GM18868 (cell line): ENCODE data around the gene ITIH4.

Experiments
- ATAC-seq: cut with Tn5 transposase; IDR thresholded peaks from one replicate; pipeline ENCODE4 v1.9.1; 2021; ENCODE audit warnings: mild to moderate bottlenecking, moderate library complexity; ENCODE audit not compliant: unreplicated experiment

ITIH4 gene

DNA sequence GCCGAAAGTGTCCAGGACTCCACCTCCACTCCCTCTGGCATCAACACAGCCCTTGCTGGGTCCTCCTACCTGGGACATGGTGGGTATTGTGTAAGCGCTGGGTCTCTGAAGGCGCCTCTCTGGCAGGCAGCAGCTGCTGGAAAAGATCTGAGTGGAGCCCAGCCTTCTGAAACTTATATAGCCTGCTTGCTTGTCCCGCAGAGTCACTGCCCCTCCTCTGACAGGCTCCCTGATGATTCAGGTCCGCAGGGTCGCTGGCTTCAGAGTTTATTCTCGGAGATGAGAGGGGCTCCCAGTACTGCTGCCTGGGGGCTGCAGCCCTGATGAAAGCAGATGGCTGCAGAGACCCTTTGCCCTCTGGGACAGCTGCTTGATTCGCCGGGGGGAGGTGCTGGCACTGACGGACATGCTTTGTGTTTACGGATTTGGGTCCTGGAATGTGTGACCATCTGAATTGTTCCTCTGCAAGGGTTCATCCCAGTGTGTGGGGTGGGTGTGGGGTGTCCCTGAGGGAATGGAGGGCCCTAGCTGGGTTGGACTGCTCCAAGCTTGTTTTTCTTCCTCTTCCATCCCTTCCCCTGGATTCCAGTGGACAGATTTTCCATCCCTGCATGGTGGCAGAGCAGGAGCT is 4.5 kb upstream of the ITIH4 start, which contains the start of gene MUSTN1:
Gene MUSTN1, minus strand, starts transcription at position 149 of the 631 bp plus-strand sequence. Its CDS starts 71 bp downstream, at position 78.
- no peak for ATAC-seq

DNA sequence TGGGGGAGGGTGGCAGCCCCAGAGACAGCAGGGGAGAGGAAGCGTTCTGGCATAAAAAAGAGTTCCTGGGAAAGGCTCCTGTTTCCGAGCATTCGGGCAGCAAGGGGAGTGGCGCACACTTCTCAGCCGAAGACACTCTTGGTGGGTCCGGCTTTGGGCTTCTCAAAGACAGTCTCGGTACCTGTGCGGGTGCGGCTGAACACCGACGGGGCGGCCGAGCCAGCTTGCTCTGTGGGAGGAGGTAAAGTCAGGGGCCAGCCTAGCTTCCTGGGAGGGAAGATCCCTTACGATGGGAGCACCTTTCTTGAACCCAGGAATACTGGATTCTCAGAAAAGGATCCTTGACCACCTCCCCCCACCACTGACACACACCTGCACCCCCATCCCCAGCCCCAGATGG is 2.7 kb upstream of the ITIH4 start:
- ATAC-seq, result no peak

- no peak for ATAC-seq
Measured at GRCh38 chr3:52831500-52832301, 1.2 kb upstream of the ITIH4 start.

GRCh38 chr3:52829906-52830463 is 487 bp downstream of the ITIH4 start:
- no peak for ATAC-seq

DNA sequence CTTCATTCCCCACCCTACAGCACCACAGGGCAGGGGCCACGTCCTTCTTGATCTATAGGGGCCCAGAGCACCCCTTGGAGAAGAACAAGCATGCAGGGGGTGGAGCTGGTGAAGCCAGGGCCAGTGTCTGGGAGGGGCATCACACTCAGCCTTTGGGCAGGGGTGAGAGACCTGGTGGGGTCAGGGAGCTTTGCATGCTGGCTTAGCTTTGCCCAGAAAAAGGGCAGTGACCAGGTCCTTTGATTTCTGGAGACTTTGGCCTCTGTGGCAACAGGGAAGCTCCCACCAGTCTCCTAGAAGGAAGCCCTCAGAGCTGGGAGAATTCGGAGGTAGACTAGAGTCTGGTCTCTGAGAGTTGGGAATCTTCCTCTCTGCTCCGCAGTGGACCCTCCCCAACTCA is 990 bp downstream of the ITIH4 start:
- ATAC-seq, result no peak

- no peak for ATAC-seq
Measured at GRCh38 chr3:52827866-52828376, 2.6 kb downstream of the ITIH4 start.

GRCh38 chr3:52827441-52827840 is 3.0 kb downstream of the ITIH4 start:
- no peak for ATAC-seq

DNA sequence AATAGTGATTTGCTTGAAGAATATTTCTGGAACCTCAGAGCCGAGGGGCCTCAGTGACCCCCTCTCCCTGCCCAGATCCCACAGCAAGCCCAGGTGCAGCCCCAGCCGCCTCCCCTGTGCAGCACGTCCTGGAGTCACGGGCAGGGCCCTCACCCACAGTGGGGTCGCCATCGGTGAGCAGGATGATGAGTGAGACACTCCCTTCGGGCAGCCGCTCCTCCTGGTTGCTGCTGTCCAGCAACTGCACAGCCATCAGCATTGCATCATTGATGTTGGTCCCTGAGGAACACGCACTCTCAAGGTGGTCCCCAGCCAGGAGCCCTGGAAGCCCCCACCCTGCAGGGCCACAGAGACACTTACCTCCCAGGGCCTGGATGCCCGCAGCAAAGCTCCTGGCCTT is 6.4 kb downstream of the ITIH4 start:
- ATAC-seq, result no peak

DNA sequence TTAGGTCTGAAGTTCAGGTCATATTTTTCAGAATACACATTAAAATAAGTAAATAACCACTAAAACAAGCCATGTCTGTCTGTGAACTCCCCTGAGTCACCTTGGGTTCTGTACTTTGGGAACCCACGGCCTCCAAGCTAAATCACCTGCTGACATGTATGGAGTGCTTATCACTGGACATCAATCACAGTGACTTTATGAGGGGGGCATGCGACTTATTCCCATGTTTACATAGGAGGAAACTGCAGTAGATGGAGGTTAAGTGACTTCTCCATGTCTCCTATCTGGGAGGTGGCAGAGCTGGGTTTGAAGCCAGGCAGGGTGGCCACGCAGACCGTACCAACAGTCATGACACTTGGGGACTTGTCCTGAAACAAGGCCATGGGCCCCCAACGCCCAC is 8.1 kb downstream of the ITIH4 start:
- ATAC-seq, result no peak

DNA sequence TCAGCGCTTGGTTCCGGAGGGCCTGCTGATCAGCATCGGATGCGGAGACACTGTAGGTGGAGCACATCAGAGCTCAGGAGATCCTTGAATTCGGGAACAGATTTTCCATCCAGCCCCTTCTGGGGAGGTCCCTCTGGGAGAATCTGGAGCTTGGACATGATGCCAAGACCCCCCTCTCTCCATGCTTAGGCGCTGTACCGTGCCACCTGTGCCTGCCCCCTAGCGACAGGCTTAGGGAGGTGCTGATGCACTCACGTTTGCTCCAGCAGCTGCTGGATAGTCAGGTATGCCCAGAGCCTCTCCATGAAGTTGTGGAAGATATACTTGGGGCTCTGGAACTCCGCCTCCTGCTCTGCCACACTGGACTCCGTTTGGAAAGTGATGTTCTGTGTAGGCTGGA is 9.7 kb downstream of the ITIH4 start:
- ATAC-seq, result no peak

GRCh38 chr3:52819936-52820335 is 10.5 kb downstream of the ITIH4 start:
- no peak for ATAC-seq

GRCh38 chr3:52817860-52818259 is 12.6 kb downstream of the ITIH4 start:
- ATAC-seq, result no peak

DNA sequence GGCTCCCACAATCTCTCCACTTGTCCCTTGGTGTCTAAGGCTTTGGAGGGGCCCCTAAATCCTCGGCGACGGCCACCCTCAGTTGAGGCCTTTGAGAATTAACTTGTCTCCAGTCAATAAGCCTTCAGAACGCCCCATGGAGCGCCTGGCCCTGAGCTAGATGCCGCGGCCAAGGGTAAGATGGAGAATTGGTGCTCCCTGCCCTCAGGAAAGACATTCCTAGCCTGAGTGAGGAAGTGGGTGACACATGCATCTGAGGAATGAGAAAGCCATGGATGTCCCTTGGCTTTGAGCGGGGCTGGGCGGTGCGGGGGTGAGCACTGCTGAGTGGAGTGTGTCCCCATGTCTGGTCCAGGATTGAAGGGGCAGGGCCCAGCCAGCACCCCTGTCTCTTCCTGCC is 13.3 kb downstream of the ITIH4 start:
- ATAC-seq, result no peak

DNA sequence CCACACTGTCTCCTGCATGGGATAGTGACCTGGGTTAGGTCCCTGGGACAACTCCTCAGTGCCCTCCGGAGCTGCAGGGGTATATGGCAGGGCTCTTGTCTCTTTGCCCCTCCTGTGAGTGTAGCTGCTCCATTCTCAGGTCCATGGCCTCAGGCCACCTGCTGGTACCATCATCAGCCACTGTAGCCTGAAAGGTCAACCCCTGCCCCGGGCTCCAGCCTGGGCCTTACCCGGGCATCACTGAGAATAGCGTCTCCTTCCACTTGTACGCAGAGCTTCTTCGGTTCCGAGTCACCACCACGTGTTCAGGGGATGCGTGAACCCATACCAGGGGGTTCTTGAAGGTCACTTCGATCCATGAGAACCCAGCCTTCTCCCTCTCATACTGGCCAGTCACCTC is 13.8 kb downstream of the ITIH4 start:
- no peak for ATAC-seq

DNA sequence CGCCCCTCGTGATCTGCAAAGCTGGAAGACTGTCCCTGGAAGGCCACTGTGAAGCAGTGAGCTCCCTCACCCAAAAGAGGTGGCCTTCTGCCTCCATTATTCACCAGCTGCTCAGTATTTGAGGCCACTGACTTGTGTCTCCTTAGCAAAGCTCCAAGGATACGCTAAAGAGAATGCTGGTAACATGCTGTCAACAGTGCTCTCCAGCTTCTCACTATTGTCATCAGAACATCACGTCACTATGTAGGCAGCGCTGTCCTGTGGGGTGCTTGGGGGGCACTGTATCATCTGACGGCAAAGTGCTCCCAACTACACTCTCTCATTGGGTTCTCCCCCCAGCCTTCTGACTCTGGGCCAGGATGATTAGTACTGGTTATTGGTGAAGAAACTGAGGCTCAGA is 14.3 kb downstream of the ITIH4 start:
- no peak for ATAC-seq

- no peak for ATAC-seq
Measured at GRCh38 chr3:52813810-52814209, 16.7 kb downstream of the ITIH4 start.

DNA sequence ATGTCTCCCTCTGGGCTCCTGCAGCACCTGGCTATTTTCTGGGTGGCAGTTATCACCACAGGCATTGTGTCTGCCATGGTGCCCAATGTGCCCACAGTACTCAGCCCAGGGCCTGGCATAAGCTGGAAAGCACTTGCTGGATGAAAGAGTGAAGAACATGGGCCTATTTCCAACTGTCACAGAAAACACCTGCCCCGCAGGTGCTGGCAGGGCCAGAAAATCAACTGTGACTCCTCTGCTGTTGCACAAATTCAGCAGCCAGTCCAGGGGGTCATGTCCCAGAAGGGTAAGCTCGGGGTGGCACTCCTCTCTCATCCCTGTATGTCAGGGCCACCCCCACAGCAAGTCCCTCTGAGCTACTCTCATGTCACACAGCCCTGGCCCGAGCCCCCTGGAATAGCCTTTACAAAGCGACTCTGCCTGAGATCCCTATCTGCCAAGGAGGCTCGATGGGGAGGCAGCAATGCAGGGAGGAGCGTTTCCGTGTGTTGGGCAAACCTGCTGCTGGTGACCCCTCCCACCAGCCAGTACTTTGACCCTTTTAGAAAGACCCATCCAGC is 18.9 kb downstream of the ITIH4 start:
- no peak for ATAC-seq

DNA sequence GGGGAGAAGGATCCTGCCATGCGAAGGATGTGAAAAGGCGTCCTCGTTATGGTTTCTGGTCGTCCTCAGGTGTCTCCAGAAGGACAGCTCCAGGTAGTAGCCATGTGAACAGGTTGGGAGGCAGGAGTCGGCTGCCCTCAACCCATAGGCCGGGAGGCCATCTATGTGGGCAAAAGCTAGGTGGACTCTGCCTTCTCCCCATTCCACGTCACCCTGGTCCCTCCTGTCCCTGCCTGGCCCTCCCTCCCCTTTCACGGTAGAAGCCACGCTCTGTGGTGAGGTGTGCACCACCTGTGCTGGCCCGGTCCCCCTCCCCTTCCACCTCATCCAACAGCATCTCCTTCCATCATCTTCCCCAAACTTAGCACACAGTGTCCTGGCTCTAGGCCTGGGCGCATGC is 19.5 kb downstream of the ITIH4 start:
- ATAC-seq, result no peak

DNA sequence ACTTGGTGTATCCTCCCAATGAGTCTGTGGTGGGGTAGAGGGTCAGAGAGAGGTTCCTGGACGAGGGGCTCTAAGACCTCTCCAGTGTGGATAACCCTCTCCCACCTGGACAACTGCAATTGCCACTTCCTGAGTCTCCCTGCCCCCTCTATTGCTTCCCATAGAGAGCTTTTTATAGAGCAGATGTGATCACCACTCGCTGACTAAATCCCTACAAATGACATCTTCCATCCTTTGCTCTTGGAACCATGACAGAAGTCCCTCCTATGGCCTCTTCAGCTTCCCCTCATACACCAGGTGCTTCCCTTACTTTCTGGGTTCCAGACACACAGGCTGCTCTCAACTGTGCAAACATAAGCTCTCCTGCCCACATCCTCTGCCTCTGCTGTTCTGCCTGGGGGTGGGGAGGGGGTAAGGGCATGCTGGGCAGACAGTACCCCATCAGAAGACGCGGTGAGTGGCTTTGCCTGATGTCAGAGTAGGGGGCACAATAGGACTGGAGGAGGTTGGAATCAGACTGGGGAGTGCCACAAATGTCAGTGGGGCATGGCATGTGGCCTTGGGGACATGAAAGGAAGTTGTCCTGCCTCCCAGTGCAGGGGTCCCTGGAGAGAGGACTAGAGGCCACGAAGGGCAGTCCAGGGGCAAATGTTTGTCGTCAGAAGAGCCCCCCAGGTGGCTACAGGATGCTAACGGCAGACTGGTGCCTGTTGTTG is 20.7 kb downstream of the ITIH4 start:
- ATAC-seq, result no peak

- ATAC-seq, result no peak
Measured at GRCh38 chr3:52809149-52809548, 21.3 kb downstream of the ITIH4 start.
